Fibroblast of skin of scalp (primary cell): ENCODE measurements around the gene ATMIN. TPM values are rescaled to one million over a fixed set of nuclear protein-coding genes. Genes with fewer than 3 reads are reported as not detected.
A peak's percentile ranks its signal among the peaks of the same experiment; 100 is the strongest.

Source experiments
- DNase-seq: peaks from one replicate; pipeline ENCODE4 v3.0.0-alpha.2; 2013
- polyA plus RNA-seq, 2 experiments: library from polyadenylated mRNA; unstranded; fragments of 120-200 nt; gene quantifications; one replicate each; pipeline ENCODE4 v1.2.1, GENCODE V29; 2013; ENCODE audit not compliant: insufficient read length in 2 of 2

Gene ATMIN
- polyA plus RNA-seq (2013, experiment 1 of 2; ENCODE audit: insufficient read length) = 27.3 TPM
- 31.7 TPM for polyA plus RNA-seq (2013, experiment 2 of 2; ENCODE audit: insufficient read length)

GRCh38 chr16:81035398-81035974 is at the start of gene ATMIN:
ATMIN (plus strand) TSS chr16:81035842; CDS start chr16:81035871, 29 bp downstream.
- DNase-seq = peak; percentile 88

GRCh38 chr16:80986557-80986956 is 49.1 kb upstream of the ATMIN start:
- DNase-seq = no peak

DNA sequence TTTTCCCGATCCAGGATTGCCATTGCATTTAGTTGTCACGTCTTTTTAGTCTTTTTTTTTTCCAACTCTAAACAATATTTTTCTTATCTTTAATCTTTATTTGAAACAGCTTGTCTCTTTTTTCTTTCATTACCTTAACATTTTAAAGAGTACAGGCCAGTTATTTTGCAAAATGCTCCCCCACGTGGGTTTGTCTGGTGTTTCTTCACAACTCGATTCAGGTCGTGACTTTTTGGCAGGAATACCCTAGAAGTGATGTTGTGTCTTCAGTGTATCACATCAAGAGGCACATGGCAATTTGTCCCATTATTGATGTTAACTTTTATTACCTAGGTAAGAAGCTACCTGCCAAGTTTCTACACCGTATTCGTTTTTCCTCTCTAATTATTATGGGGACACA is 46.9 kb upstream of the ATMIN start:
- no peak for DNase-seq

- DNase-seq = no peak
Measured at GRCh38 chr16:80989801-80990200, 45.8 kb upstream of the ATMIN start.

DNA sequence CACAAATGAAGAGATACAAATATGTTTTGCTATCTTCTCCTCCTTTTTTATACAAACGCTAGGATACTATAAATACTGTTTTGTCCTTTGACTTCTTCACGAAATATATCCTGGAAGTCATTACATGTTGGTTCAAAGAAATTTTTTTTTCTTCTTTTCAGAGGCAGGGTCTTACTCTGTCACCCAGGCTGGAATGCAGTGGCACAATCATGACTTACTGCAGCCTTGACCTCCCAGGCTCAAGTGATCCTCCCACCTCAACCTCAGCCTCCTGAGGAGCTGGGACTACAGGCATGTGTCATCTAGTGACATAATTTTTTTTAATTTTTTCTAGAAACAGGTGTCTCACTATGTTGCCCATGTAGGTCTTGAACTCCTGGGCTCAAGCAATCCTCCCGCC is 45.1 kb upstream of the ATMIN start:
- no peak for DNase-seq

DNA sequence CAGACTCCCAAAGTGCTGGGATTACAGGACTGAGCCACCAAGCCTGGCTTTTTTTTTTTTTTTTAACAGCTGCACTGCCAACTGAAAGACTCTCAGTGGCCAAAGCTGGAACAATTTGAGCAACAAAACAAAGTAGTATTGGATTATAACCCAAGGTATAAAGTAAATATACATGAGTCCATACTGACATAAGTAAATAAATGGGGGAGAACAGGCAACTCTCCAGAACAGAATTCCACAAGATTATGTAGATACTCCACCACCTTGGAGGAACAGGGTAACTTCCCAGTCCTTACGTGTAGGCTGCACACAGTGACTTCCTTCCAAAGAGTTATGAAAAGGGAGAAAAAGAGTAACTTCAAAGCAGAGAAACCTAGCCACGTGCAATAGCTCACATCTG is 44.7 kb upstream of the ATMIN start:
- no peak for DNase-seq

GRCh38 chr16:80991792-80992430 is 43.7 kb upstream of the ATMIN start:
- no peak for DNase-seq

GRCh38 chr16:80992676-80993293 is 42.9 kb upstream of the ATMIN start:
- no peak for DNase-seq

GRCh38 chr16:80993307-80993706 is 42.3 kb upstream of the ATMIN start:
- peak; percentile 83 for DNase-seq

DNA sequence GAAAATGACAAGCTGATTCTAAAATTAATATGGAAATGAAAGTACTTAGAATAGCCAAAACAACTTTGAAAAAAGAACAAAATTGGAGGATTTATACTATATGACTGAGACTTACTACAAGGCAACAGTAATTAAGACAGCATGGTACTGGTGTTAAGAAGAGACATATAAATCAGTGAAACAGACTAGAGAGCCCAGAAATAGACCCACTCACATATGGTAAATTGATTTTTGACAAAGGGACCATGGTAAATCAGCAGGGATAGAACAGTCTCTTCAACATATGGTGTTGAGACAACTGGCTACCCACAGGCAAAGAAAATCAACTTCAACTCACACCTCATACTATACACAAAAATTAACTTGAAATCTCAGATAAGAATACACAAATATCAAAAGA is 41.8 kb upstream of the ATMIN start:
- DNase-seq = no peak

GRCh38 chr16:80994451-80994850 is 41.2 kb upstream of the ATMIN start:
- peak; percentile 47 for DNase-seq

- DNase-seq = no peak
Measured at GRCh38 chr16:80996688-80997138, 38.9 kb upstream of the ATMIN start.

DNA sequence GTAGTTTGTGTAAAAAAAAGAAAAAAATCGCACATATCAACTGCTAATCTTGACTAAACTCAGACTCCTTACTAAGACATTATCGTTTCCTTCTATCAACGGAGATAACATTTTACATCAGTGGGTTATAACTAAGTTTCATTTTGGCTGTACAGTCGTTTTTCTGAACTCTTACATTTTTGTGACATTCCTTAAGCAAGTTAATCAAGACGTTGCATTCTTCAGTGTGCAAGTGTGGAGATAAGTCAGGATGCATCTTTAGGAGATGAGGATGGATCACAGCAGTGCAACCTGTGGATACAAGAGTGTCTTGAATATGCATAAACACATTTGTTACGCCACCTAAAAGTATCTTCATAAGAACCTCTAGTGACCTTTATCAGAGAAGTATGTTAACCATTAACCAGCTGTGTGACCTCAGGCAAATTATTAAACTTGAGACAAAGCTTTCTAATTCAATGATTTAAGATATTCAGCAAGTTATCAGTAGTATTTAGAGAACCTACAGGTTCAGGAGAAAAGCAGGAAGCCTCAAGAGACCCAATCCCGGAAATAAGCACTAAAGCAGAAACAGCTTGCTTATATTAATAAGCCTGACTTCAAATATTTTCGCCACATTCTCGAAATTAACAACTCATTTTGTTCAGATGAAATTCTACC is 38.4 kb upstream of the ATMIN start:
- peak; percentile 22 for DNase-seq

DNA sequence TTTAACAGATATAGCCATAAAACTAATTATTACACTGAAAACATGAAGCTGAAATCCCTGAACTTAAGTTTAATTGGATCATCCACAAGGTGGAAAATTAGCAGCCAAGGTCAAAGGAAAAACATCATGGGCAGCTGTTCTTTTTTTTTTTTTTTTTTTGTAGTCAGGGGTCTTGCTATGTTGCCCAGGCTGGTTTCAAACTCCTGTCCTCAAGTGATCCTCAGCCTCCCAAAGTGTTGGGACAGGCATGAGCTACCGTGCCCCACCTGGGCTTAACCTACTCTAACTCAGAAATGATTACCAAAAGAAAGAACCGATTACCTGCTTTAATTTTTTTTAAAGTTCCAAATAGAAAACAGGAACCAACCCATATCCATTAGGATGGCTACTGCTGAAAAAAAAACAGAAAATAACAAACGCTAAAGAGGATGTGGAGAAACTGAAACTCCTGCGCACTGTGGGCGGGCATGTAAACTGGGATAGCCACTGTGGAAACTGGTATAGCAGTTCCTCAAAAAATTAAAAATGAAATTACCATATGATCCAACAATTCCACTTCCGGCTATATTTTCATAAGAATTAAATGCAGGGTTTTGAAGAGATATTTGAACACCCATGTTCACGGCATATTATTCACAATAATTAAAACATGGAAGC is 37.5 kb upstream of the ATMIN start:
- DNase-seq = no peak

GRCh38 chr16:81000873-81001272 is 34.8 kb upstream of the ATMIN start:
- DNase-seq = no peak

DNA sequence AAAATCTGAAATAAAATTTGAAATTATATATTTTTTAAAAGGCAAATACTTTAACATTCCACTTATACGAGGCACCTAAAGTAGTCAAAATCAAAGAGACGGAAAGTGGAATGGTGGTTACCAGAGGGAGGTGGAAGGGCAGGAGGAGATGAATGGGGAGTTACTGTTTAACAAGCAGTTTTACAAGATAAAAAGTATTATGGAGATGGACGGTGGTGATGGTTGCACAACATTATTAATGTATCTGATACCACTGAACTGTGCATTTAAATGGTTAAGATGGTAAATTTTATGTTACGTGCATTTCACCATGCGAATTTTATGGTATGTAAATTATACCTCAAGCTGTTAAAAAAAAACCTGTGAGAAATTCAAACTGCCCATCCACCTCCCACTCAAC is 34.3 kb upstream of the ATMIN start:
- DNase-seq = no peak

GRCh38 chr16:81003064-81003463 is 32.6 kb upstream of the ATMIN start:
- DNase-seq = no peak

GRCh38 chr16:81003610-81004460 is 31.8 kb upstream of the ATMIN start:
- DNase-seq = peak; percentile 25

- DNase-seq = peak; percentile 65
Measured at GRCh38 chr16:81004646-81005353, 30.8 kb upstream of the ATMIN start.

- no peak for DNase-seq
Measured at GRCh38 chr16:81005610-81006161, 30.0 kb upstream of the ATMIN start.
